Measurements from ENCODE around the gene FADS3.

The FADS3 gene

DNA sequence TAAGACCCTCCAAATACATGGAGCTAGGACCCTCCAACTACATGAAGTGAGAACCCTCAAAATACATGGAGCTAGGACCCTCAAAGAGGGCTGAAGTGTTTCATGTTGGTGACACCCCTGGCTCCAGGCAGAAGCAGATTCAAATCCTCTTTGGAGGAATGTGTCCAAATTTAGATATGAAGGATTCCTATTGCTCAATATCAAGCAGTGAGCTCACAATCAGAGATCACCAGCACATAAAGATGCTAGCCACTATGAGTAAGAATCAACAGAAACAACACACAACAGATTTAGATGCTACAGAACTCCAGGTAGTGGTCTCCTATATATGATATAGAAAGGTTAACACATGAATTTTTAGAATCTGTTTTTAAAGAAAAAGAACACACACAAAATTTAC is 37.3 kb upstream of the FADS3 start:
- ATAC-seq = no peak
- TF ChIP-seq SNAI2 (CRISPR knock-in tag; IDR thresholded peaks at IDR 0.05) = no peak
- no peak for TF ChIP-seq PPARA (CRISPR knock-in tag; IDR thresholded peaks at IDR 0.05; ENCODE audit: borderline replicate concordance)
- TF ChIP-seq RARB (CRISPR knock-in tag; IDR thresholded peaks at IDR 0.05) = no peak

DNA sequence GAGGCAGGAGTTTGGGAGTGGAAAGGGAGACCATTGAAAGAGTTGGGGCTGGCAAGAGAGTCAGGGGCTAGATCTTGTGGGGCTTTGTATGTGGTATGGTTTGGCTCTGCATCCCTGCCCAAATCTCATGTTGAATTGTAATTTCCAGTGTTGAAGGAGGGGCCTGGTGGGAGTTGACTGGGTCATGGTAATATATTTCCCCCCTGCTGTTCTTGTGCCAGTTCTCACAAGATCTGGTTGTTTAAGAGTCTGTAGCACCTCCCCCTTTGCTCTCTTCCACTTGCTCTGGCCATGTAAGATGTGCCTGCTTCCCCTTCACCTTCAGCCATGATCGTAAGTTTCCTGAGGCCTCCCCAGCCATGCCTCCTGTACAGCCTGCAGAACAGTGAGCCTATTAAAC is 36.2 kb upstream of the FADS3 start:
- ATAC-seq = no peak
- TF ChIP-seq ZNF8 (CRISPR knock-in tag; IDR thresholded peaks at IDR 0.05) (no peak), SNAI2 (CRISPR knock-in tag; IDR thresholded peaks at IDR 0.05) (no peak), BACH2 (CRISPR knock-in tag; IDR thresholded peaks at IDR 0.05; ENCODE audit: borderline replicate concordance) (no peak), ARNTL (CRISPR knock-in tag; IDR thresholded peaks at IDR 0.05; ENCODE audit: borderline replicate concordance, low read depth) (no peak), ZNF565 (CRISPR knock-in tag; conservative IDR thresholded peaks at IDR 0.05; ENCODE audit: low read depth) (no peak), PPARA (CRISPR knock-in tag; IDR thresholded peaks at IDR 0.05; ENCODE audit: borderline replicate concordance) (no peak), OSR1 (CRISPR knock-in tag; IDR thresholded peaks at IDR 0.05) (no peak)

DNA sequence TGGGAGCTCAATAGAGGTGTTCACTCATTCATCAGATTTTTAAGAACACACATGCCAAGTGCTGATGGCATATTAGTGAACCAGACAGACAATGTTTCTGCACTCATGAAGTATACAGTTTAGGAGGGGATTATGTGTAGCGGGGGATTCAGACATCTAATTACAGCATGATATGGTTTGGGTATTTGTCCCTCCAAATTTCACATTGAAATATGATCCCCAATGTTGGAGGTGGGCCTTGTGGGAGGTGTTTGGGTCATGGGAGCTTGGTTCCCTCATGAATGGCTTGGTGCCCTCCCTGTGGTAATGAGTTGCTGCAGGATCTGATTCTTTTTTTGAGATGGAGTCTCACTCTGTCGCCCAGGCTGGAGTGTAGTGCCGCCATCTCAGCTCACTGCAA is 34.9 kb upstream of the FADS3 start:
- ATAC-seq = no peak
- no peak for TF ChIP-seq TOX (CRISPR knock-in tag; IDR thresholded peaks at IDR 0.05; ENCODE audit: borderline replicate concordance)
- TF ChIP-seq, protein P1, sequence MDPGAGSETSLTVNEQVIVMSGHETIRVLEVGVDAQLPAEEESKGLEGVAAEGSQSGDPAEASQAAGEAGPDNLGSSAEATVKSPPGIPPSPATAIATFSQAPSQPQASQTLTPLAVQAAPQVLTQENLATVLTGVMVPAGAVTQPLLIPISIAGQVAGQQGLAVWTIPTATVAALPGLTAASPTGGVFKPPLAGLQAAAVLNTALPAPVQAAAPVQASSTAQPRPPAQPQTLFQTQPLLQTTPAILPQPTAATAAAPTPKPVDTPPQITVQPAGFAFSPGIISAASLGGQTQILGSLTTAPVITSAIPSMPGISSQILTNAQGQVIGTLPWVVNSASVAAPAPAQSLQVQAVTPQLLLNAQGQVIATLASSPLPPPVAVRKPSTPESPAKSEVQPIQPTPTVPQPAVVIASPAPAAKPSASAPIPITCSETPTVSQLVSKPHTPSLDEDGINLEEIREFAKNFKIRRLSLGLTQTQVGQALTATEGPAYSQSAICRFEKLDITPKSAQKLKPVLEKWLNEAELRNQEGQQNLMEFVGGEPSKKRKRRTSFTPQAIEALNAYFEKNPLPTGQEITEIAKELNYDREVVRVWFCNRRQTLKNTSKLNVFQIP (CRISPR knock-in tag; IDR thresholded peaks at IDR 0.05; ENCODE audit: borderline replicate concordance, low read depth) = no peak
- TF ChIP-seq ESRRG (CRISPR knock-in tag; IDR thresholded peaks at IDR 0.05) = no peak
- TF ChIP-seq CSDC2 (CRISPR knock-in tag; IDR thresholded peaks at IDR 0.05) = no peak
- no peak for TF ChIP-seq ZNF565 (CRISPR knock-in tag; conservative IDR thresholded peaks at IDR 0.05; ENCODE audit: low read depth)
- TF ChIP-seq GLIS3 (CRISPR knock-in tag; IDR thresholded peaks at IDR 0.05) = no peak
- no peak for TF ChIP-seq ARNTL (CRISPR knock-in tag; IDR thresholded peaks at IDR 0.05; ENCODE audit: borderline replicate concordance, low read depth)
- no peak for TF ChIP-seq ZFP30 (CRISPR knock-in tag; IDR thresholded peaks at IDR 0.05)
- no peak for TF ChIP-seq ZNF70 (CRISPR knock-in tag; IDR thresholded peaks at IDR 0.05)
- TF ChIP-seq, protein P2, sequence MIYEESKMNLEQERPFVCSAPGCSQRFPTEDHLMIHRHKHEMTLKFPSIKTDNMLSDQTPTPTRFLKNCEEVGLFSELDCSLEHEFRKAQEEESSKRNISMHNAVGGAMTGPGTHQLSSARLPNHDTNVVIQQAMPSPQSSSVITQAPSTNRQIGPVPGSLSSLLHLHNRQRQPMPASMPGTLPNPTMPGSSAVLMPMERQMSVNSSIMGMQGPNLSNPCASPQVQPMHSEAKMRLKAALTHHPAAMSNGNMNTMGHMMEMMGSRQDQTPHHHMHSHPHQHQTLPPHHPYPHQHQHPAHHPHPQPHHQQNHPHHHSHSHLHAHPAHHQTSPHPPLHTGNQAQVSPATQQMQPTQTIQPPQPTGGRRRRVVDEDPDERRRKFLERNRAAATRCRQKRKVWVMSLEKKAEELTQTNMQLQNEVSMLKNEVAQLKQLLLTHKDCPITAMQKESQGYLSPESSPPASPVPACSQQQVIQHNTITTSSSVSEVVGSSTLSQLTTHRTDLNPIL (CRISPR knock-in tag; IDR thresholded peaks at IDR 0.05; ENCODE audit: low read depth) = no peak
- no peak for TF ChIP-seq RARB (CRISPR knock-in tag; IDR thresholded peaks at IDR 0.05)
- no peak for TF ChIP-seq TCF4 (CRISPR knock-in tag; IDR thresholded peaks at IDR 0.05; ENCODE audit: borderline replicate concordance)
- TF ChIP-seq, protein P3, sequence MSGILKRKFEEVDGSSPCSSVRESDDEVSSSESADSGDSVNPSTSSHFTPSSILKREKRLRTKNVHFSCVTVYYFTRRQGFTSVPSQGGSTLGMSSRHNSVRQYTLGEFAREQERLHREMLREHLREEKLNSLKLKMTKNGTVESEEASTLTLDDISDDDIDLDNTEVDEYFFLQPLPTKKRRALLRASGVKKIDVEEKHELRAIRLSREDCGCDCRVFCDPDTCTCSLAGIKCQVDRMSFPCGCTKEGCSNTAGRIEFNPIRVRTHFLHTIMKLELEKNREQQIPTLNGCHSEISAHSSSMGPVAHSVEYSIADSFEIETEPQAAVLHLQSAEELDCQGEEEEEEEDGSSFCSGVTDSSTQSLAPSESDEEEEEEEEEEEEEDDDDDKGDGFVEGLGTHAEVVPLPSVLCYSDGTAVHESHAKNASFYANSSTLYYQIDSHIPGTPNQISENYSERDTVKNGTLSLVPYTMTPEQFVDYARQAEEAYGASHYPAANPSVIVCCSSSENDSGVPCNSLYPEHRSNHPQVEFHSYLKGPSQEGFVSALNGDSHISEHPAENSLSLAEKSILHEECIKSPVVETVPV (CRISPR knock-in tag; IDR thresholded peaks at IDR 0.05) = no peak
- no peak for TF ChIP-seq SNAI2 (CRISPR knock-in tag; IDR thresholded peaks at IDR 0.05)
- TF ChIP-seq, protein P4, sequence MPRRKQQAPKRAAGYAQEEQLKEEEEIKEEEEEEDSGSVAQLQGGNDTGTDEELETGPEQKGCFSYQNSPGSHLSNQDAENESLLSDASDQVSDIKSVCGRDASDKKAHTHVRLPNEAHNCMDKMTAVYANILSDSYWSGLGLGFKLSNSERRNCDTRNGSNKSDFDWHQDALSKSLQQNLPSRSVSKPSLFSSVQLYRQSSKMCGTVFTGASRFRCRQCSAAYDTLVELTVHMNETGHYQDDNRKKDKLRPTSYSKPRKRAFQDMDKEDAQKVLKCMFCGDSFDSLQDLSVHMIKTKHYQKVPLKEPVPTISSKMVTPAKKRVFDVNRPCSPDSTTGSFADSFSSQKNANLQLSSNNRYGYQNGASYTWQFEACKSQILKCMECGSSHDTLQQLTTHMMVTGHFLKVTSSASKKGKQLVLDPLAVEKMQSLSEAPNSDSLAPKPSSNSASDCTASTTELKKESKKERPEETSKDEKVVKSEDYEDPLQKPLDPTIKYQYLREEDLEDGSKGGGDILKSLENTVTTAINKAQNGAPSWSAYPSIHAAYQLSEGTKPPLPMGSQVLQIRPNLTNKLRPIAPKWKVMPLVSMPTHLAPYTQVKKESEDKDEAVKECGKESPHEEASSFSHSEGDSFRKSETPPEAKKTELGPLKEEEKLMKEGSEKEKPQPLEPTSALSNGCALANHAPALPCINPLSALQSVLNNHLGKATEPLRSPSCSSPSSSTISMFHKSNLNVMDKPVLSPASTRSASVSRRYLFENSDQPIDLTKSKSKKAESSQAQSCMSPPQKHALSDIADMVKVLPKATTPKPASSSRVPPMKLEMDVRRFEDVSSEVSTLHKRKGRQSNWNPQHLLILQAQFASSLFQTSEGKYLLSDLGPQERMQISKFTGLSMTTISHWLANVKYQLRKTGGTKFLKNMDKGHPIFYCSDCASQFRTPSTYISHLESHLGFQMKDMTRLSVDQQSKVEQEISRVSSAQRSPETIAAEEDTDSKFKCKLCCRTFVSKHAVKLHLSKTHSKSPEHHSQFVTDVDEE (CRISPR knock-in tag; IDR thresholded peaks at IDR 0.05) = no peak
- no peak for TF ChIP-seq ZNF8 (CRISPR knock-in tag; IDR thresholded peaks at IDR 0.05)

DNA sequence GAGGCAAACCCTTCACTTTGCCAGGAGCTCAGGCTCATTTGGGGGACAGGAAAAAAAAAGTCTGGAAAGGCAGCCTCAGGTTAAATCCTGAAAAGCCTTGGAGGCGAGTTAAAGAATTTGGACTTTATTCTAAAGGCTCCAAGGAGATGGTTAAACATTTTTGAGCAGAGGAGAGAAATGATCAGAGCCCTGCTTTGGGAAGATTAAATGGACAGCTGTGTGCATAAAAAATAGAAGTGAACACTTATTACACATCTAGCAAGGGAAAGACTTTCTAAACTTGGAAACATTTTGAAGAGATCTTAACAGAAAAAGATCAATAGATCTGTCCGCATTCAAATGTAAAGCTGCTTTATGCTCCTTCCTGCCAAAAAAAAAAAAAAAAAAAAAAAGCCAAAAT is 34.4 kb upstream of the FADS3 start:
- ATAC-seq = no peak
- TF ChIP-seq ARNTL (CRISPR knock-in tag; IDR thresholded peaks at IDR 0.05; ENCODE audit: borderline replicate concordance, low read depth) (no peak), ZNF565 (CRISPR knock-in tag; conservative IDR thresholded peaks at IDR 0.05; ENCODE audit: low read depth) (no peak), OSR1 (CRISPR knock-in tag; IDR thresholded peaks at IDR 0.05) (no peak), TCF4 (CRISPR knock-in tag; IDR thresholded peaks at IDR 0.05; ENCODE audit: borderline replicate concordance) (no peak), CSDC2 (CRISPR knock-in tag; IDR thresholded peaks at IDR 0.05) (no peak), SNAI2 (CRISPR knock-in tag; IDR thresholded peaks at IDR 0.05) (no peak), GLIS3 (CRISPR knock-in tag; IDR thresholded peaks at IDR 0.05) (no peak), RARB (CRISPR knock-in tag; IDR thresholded peaks at IDR 0.05) (no peak), ISL1 (CRISPR knock-in tag; IDR thresholded peaks at IDR 0.05) (no peak), ZC3H10 (CRISPR knock-in tag; IDR thresholded peaks at IDR 0.05) (no peak), ZFP30 (CRISPR knock-in tag; IDR thresholded peaks at IDR 0.05) (no peak), ZNF8 (CRISPR knock-in tag; IDR thresholded peaks at IDR 0.05) (no peak), ZNF70 (CRISPR knock-in tag; IDR thresholded peaks at IDR 0.05) (no peak), ESRRG (CRISPR knock-in tag; IDR thresholded peaks at IDR 0.05) (no peak), PPARA (CRISPR knock-in tag; IDR thresholded peaks at IDR 0.05; ENCODE audit: borderline replicate concordance) (no peak), BACH2 (CRISPR knock-in tag; IDR thresholded peaks at IDR 0.05; ENCODE audit: borderline replicate concordance) (no peak)
- TF ChIP-seq, protein P2 (CRISPR knock-in tag; IDR thresholded peaks at IDR 0.05; ENCODE audit: low read depth) = no peak
- TF ChIP-seq, protein P4 (CRISPR knock-in tag; IDR thresholded peaks at IDR 0.05) = no peak
